HG02678 (cell line): ENCODE data around the gene VTN.

ENCODE experiments used
- ATAC-seq: cut with Tn5 transposase; IDR thresholded peaks from one replicate; pipeline ENCODE4 v1.9.1; 2021; ENCODE audit warnings: mild to moderate bottlenecking, moderate library complexity; ENCODE audit not compliant: unreplicated experiment

VTN gene

GRCh38 chr17:28324781-28325180 lies 45.3 kb downstream of the VTN start:
- no peak for ATAC-seq

GRCh38 chr17:28324267-28324745 lies 45.8 kb downstream of the VTN start:
- no peak for ATAC-seq

- no peak for ATAC-seq
Measured at GRCh38 chr17:28320215-28321061, 49.7 kb downstream of the VTN start.

GRCh38 chr17:28319598-28319935 lies 50.5 kb downstream of the VTN start:
- ATAC-seq: no peak

GRCh38 chr17:28318759-28319597 lies 51.1 kb downstream of the VTN start, which contains the start of gene TMEM97:
Gene TMEM97, plus strand, starts transcription at chr17:28319200. Its CDS starts 40 bp downstream, at chr17:28319240.
- ATAC-seq: peak; percentile 96

GRCh38 chr17:28317966-28318758 lies 51.9 kb downstream of the VTN start:
- no peak for ATAC-seq
